Measurements from ENCODE around the gene CDH23. TPM values are rescaled to one million over a fixed set of nuclear protein-coding genes. Genes with fewer than 3 reads are reported as not detected.

Gene CDH23
- total RNA-seq, 2 donors from 2014 or later: 1.4 to 1.6 TPM

DNA sequence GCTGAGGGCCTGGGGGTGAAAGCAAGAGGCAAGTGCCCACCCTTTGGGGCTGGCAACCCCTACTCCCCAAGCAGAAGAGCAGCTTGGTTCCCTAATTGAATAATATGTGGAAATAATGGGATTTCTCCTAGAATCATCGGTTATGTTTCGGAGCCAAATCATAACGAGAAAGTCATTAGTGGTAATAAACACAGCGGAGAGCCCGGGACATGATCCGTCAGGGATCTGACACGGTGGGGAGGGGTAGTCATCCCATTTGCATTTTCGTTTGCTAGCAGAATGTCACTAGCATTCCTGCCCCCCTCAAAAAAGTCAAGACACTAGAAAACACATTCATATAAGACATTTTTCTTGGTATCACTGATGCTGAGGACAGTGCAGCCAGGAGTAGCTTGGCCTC is 140.4 kb downstream of the CDH23 start:
- TF ChIP-seq, protein P1, sequence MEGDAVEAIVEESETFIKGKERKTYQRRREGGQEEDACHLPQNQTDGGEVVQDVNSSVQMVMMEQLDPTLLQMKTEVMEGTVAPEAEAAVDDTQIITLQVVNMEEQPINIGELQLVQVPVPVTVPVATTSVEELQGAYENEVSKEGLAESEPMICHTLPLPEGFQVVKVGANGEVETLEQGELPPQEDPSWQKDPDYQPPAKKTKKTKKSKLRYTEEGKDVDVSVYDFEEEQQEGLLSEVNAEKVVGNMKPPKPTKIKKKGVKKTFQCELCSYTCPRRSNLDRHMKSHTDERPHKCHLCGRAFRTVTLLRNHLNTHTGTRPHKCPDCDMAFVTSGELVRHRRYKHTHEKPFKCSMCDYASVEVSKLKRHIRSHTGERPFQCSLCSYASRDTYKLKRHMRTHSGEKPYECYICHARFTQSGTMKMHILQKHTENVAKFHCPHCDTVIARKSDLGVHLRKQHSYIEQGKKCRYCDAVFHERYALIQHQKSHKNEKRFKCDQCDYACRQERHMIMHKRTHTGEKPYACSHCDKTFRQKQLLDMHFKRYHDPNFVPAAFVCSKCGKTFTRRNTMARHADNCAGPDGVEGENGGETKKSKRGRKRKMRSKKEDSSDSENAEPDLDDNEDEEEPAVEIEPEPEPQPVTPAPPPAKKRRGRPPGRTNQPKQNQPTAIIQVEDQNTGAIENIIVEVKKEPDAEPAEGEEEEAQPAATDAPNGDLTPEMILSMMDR (IDR thresholded peaks at IDR 0.05): no peak
- Histone ChIP-seq H3K36me3 (no peaks in the 10 kb centered on the region), H3K9ac (ENCODE audit: low read depth in 2 of 2, low read length in 2 of 2) (no peak overlapping the region), H3K4me3 (no peak overlapping the region), H3K27me3 (no peaks in the 10 kb centered on the region), H3K27ac (no peak overlapping the region), H3K9me3 (no peaks in the 10 kb centered on the region), H3K4me1 (no peaks in the 10 kb centered on the region)
- intact Hi-C loops (cut with DNase I): no loop called here
- no peak for DNase-seq

DNA sequence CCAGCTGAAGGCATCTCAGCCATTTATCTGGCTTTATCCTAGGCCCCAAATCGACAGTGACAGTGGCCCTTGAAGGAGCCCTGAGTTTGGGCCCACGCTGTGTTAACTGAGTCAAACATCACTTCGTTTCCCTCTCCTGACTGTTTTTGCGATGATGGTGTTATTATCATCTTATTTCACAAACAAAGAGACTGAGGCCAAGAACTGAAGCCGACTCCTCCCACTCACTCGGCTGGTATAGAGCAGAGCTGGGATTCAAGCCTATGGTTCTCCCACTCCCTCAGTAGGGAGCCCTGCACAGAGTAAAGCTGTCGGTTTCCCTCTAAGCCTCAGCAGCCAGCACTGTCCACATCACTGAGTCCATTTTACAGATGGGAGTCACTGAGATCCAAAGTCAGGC is 141.0 kb downstream of the CDH23 start:
- Histone ChIP-seq H3K9me3 (no peaks in the 10 kb centered on the region), H3K27me3 (no peaks in the 10 kb centered on the region), H3K4me1 (no peaks in the 10 kb centered on the region), H3K9ac (ENCODE audit: low read depth in 2 of 2, low read length in 2 of 2) (no peak overlapping the region), H3K27ac (no peak overlapping the region), H3K4me3 (no peak overlapping the region), H3K36me3 (no peaks in the 10 kb centered on the region)
- intact Hi-C loops (cut with DNase I): no loop called here
- DNase-seq: no peak
- TF ChIP-seq, protein P1 (IDR thresholded peaks at IDR 0.05): no peak

DNA sequence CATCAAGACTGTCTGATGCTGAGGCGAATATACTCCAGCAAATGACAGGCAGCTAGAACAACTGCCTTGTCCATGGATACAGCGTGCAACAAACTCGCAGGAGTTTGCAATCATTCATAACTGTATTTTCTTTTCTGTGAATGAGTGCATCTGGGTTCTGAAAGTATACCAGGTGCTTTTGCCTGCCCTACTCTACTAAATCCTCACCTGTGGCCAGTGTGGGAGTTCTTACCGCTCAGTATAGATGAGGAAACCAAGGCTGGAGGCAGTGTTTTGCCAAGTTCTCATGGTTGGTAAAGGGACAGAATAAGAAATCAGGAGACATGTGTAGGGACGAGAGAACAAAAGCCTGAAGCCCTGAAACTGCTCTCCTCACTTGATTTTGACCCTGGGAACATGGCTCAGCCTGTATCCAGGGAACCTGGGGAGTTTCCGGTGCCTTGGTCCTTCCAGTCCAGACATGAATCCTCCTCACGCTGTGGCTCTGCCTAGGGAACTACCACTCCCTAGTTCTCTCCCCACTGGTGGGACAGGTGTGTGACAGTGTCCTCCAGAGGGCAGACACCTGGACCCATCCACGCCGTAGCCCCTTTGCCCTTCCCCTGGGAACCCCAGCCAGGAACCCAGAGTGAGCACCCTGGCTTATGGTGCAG is 142.0 kb downstream of the CDH23 start:
- DNase-seq: no peak
- Histone ChIP-seq H3K4me1 (no peaks in the 10 kb centered on the region), H3K27ac (no peak overlapping the region), H3K36me3 (no peaks in the 10 kb centered on the region), H3K9ac (ENCODE audit: low read depth in 2 of 2, low read length in 2 of 2) (no peak overlapping the region), H3K9me3 (no peaks in the 10 kb centered on the region), H3K27me3 (no peaks in the 10 kb centered on the region), H3K4me3 (no peak overlapping the region)
- intact Hi-C loops (cut with DNase I): no loop called here
- TF ChIP-seq, protein P1 (IDR thresholded peaks at IDR 0.05): no peak

DNA sequence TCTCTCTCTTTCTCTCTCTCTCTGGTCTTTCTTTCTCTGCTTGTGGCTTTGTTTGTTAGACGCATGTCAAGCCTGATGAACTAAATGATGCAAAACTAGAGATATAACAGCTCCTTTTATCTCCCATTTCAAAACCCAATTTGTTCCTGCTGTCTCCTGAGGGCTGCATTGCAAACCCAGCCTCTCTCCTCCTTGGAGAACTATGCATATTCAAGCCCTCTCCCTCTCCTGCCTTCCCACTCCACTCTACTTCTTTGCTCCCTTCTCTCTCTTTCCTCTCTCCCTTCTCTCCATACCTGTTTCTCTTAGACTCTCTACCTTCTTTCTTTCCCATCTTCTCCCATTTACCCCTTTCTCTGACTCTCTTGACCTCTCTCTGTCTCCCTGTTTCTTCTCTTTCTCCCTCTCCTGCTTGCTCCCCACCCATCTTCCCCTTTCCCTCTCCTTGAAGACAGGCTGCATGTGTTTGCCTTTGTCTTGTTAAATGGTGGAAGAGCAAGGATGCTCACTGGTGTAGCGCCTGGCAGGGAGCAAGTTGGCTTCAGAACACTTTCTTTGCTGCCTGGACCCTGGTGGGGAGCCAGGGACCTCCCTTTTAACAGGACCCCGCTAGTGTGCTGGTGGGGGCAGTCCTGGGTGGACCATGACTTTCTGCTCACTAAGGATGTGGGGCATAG is 142.9 kb downstream of the CDH23 start:
- intact Hi-C loops (cut with DNase I): no loop called here
- no peak overlapping the region for H3K9ac ChIP-seq (ENCODE audit: low read depth in 2 of 2, low read length in 2 of 2)
- no peak overlapping the region for H3K4me3 ChIP-seq
- no peak overlapping the region for H3K27ac ChIP-seq
- H3K4me1 ChIP-seq: no peaks in the 10 kb centered on the region
- H3K36me3 ChIP-seq: no peaks in the 10 kb centered on the region
- TF ChIP-seq, protein P1 (IDR thresholded peaks at IDR 0.05): no peak
- no peaks in the 10 kb centered on the region for H3K9me3 ChIP-seq
- DNase-seq: no peak
- H3K27me3 ChIP-seq: no peaks in the 10 kb centered on the region

DNA sequence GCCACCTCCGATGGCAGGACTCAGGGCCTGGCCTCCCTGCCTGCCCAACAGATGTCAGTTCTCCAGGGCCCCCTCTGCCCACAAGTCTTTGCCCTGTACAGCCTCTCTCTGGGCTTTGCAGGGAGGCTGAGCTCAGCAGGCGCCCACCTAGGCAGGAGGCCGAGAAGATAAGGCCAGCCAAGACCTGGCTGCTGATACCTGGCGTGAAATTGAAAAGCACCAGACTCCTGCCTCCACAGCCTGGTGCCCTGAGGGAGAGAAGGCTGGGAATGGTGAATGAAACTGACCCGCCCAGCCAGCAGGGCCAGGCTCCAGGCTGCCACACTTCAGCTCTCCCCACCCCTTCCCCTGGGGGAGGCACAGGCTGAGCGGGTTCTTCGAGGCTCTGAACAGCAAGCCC is 145.8 kb downstream of the CDH23 start:
- no peaks in the 10 kb centered on the region for H3K36me3 ChIP-seq
- TF ChIP-seq, protein P1 (IDR thresholded peaks at IDR 0.05): no peak
- no peaks in the 10 kb centered on the region for H3K4me1 ChIP-seq
- no peak overlapping the region for H3K27ac ChIP-seq
- no peak for DNase-seq
- no peak overlapping the region for H3K9ac ChIP-seq (ENCODE audit: low read depth in 2 of 2, low read length in 2 of 2)
- H3K4me3 ChIP-seq: no peak overlapping the region
- intact Hi-C loops (cut with DNase I): no loop called here
- H3K27me3 ChIP-seq: no peaks in the 10 kb centered on the region
- no peaks in the 10 kb centered on the region for H3K9me3 ChIP-seq

All from colonic mucosa (tissue), 4 donors.